ENCODE measurements around the gene CFAP20DC.
"Not testable (repeated sequence)": the region's sequence is repeated elsewhere in the genome, so short reads cannot be mapped to it uniquely, and the experiment has no call there.

The CFAP20DC gene

DNA sequence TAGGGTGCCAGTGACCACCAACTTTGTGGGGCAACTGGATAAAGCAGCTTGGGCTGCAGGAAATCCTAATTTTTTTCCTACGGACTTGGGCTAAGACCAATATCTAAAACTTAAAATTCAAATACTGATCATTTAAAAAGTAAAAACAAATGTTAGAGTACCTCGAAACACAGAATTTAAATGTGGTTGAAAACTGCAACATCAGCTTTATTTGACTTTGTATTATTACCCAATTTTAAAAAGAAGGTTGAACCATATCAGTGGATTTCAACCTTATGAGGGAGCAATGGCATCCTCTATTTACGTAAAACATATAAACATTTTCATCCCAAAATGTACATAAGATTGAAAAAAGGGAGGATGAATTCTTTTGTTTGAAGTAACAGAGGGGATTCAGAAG, 26.2 kb downstream of the CFAP20DC start:
- no peak for DNase-seq (ENCODE audit: low read depth in 2 of 2, low spot score in 1 of 2)

DNA sequence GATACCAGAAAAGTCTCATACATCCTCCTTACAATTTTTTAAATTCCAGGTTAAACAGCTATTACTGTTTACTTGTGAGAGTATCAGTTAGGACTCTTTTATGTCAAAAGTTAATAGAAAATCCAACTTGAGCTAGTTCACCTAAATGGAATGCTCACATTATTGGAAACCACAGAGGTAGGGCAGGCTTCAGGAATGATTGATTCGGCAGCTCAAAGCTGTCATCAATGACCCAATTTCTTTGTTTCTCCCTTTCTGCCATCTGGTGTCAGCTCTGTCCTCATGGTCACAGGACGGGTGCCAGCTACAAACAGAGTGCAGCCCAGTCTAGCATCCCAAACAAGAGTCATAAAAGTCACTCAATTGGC, 32.2 kb downstream of the CFAP20DC start:
- DNase-seq (ENCODE audit: low read depth in 2 of 2, low spot score in 1 of 2): no peak

DNA sequence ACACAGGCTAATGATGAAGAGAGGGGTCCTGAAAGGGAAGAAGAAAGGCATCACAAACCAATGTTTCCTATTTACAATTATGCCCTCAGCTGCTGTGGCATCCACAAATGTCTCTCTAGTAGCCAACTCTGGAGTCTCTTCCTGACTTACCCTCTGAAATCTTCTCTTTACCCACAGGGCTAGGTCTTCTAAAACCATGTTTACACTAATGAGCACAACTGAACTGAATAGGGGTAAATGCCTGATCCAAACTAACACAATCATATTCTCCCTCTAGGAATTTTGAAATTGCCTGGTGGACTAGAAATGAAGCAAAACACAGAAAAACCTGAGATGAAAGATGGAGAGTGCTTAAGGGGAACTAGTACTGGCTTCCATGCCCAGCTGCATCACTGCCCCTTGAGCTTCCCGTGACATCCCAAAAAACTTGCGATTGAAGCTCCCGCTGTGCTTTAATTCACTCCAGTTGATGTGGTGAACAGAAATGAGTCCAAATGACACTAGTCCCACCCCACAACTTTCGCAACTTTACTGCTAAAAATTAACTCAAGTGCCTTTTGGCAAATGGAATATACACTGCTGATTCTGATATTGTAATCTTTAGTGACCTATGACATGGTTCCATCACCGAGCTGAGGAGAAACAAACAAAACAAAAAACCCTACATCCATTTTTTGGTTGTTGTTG, 32.8 kb downstream of the CFAP20DC start:
- no peak for DNase-seq (ENCODE audit: low read depth in 2 of 2, low spot score in 1 of 2)

DNA sequence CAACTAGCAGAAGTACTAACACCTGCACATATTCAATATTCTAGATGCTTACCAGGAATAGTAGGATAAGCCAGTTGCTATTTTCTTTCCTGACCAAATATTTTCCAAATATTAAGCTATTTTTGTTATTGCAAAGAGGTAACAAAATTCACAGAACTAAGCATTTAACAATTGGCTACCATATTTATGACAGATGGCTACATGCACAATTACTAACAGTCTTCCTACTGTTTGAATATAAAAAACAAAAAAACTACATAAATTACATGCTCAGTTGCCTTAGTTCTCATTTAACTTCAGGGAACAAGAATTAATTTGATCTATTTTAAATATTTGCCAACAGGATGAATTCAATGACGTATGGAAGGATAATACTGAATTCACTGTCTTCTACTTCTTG, 36.2 kb downstream of the CFAP20DC start:
- DNase-seq (ENCODE audit: low read depth in 2 of 2, low spot score in 1 of 2): no peak

DNA sequence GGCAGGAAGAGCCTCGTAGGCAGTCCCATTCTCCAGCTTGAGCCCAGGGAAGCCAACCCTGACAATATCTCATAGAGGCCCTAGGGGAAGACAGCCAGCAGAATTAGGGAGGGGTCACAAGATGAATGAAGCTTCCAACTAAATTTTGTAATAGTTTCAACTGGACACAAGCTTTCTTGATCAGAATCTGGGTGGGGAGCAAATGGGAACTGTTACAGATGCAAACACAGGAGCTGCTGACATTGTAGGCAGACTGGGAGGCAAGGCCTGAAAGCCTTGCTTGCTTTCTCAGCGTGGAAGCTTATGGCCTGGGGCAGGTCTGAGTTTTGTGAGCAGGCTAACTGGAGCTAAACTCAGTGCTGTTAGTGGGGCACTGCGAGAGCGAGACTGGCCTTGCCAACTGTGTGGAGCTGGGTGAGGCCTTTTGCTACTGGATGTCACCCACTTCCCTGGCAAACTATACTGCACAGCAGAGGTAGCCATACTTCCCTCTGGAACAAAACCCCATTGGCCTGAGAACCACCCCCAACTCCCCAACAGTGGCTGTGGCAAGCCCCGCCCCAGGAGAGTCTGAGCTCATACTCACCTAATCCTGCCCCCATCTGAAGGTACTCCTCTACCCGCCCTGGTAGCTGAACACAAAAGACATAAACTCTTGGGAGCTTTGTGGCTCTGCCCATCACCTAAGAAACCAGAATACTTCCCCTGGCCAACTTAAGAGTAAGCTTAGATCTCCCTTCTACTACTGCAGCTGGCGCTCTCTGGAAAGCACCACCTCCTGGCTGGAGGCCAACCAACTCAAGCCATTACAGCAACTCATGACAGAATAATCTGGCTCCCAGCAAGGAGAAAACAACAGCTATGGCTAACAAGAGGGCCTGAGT, 42.9 kb downstream of the CFAP20DC start:
- DNase-seq (ENCODE audit: low read depth in 2 of 2, low spot score in 1 of 2): no peak

DNA sequence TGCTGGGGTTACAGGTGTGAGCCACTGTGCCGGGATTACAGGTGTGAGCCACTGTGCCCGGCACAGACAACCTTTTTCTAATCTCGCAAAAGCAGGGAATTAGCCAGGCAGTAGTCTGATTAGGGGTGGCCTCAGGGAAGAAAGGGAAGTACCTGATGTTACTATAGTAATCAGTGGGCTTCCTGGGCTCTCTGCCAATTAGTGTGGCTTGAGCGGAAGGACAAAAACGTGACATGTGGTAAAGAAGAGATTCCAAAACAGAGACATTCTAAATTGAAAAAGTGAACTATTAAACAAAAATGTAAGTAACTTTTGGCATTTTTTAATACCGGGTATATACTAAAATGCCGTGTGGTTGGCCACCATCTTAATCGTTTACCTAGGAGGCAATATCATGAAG, 48.1 kb downstream of the CFAP20DC start:
- no peak for DNase-seq (ENCODE audit: low read depth in 2 of 2, low spot score in 1 of 2)

DNA sequence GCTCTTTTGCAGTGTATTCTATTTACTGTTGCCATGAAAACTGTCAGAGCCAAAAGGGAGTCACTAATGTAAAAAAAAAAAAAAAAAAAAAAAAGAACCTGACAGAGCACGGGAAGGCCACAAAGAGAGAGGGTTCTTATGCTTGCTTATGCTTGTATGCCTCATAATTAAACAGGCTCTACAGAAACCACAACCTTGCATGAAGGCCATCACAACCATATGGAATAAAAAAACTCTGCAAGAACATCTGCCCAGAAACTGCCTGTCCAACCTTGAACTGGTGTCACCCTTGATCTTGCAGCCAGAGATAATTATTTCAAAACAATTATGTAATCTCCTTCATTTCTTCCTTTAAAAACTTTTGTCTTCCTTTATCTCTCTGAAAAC, 50.1 kb downstream of the CFAP20DC start:
- no peak for DNase-seq (ENCODE audit: low read depth in 2 of 2, low spot score in 1 of 2)

DNA sequence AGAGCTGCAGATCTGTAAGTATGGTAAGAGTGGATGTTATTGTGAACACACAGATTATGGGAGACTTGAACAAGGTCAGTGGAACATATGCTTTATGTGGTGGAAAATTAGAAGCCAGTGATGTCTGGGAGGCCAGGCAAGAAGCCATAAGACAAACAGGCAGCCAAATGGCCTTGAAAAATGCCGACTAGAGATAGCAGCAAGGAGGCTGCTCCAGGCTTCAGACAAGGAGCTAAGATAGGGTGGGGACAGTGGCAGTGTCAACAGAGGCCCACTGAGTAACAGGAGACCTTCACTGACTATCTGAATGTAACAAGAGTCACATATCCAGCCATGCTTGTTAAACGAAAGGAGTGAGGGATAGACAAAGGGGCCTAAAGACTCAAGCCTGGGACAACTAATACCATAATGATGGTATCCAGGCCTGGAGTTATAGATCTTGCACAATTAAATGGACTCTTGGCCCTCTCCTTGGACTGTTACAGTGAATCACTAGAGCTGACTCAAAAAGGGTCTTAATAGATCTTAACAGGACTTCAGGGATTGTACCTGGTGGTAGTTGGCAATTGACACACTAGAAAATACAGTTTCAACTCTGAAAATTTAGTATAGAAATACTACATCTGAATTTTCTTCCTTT, 50.6 kb downstream of the CFAP20DC start:
- DNase-seq (ENCODE audit: low read depth in 2 of 2, low spot score in 1 of 2): no peak

DNA sequence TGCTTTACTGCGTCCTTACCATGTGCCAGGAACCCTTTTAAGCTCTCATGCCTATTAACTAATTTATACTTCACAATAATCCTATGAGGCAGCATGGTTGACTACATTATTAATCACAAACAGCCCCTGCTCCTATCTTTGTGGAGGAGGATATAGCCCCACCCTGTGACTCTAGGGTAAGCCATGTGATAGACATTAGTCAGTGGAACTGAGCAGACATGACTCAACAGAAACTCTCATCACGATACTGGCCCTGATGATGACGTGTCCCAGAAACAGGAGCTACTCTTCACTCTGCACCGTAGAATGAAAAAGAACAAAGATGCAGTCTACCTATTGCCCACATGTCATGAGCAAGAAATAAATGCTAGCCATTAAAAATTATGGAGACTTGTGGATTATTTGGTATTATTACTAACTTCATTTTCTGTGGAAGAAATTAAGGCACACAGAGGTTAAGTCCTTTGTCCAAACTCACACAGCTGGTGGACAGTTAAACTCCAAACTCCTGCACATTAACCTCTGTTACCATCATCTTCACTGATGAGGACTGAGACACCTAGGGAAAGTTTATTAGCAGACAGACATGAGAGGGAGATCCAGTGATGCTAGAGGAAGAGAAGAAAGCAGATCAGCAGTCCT, 51.2 kb downstream of the CFAP20DC start:
- no peak for DNase-seq (ENCODE audit: low read depth in 2 of 2, low spot score in 1 of 2)

DNA sequence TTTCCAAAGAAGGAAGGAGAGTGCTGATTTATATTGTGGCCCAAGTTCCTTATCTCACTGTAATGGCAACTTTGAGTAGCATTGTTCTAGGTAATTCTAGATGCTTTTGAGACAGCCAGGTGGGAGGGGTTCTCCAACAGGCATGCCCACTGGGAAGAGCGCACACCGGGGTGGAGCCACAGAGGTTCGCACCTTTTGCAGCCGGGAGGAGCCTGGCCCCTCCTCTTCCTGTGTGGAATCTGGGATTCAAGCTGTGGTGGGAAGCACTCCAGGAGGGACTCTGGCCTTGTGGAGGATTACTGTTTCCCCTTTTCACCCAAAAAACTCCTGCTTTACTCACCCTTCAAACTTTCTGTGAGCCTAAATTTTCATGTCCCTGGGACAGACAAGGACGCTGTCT, 53.1 kb downstream of the CFAP20DC start:
- DNase-seq (ENCODE audit: low read depth in 2 of 2, low spot score in 1 of 2): no peak

DNA sequence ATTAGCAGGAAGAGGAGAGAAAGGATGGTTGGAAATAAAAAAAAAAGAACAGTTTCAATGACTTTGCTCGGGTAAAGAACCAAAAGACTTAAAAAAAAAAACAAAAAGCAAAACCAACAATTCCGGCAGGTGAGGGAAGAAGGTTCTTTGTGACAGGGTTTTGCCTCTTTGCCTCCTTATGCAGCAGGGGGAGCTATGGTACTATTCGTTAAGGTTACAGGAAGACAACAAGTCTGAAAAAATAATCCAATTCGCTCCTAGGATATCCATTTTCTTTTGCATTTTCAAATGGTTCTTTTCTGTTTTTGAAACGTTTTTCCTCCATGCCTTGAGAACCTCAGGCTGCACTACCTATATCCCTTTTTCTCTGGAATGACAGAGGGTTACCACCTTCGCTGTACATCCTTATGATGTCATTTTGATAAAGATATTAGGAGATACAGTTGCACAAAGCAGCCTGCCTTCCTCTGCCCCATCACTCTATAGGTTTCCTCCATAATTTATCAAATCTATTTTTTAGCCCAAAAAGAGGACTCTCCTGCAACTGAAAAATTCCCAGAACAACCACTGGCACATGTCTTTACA, 55.0 kb downstream of the CFAP20DC start:
- DNase-seq (ENCODE audit: low read depth in 2 of 2, low spot score in 1 of 2): no peak

DNA sequence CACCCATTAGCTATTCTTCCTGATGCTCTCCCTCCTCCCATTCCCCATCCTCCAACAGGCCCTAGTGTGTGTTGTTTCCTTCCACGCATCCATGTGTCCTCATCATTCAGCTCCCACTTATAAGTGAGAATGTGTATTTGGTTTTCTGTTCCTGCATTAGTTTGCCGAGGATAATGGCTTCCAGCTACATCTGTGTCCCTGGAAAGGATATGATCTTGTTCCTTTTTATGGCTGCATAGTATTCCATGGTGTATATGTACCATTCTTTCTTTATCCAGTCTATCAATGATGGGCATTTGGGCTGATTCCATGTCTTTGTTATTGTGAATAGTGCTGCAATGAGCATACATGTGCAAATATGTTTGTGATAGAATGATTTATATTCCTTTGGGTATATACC, 56.3 kb downstream of the CFAP20DC start:
- DNase-seq (ENCODE audit: low read depth in 2 of 2, low spot score in 1 of 2): no peak

DNA sequence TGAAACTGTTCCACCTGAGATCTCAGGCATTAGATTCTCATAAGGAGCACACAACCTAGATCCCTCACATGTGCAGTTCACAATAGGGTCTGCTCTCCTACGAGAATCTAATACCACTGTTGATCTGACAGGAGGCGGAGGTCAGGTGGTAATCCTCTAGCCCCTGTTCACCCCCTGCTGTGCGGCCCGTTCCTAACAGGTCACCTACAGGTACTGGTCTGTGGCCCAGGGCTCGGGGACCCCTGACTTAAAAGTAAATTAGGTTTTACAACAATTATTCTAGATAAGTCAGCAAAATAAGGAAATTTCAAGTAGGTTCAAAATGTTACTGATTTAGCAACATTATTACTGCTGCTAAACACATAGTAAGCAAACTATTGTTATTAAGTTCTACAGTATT, 58.2 kb downstream of the CFAP20DC start:
- no peak for DNase-seq (ENCODE audit: low read depth in 2 of 2, low spot score in 1 of 2)

DNA sequence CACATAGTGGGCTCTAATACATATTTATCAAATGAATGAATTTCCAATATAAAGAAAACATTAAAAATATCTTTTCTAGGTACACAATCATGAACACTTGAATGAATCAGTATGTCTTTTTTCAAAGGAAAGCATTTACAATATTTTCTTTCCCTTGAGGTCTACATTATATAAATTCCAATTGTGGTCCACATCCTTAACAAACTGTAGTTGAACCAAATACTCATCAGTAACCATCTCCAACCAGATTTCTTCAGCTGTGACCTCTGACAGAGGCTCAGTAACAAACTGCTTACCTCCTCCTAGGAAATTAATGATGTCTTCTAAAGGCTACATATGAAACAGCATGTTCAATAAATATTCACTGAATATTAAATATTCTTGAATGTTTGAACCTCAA, 58.8 kb downstream of the CFAP20DC start:
- DNase-seq (ENCODE audit: low read depth in 2 of 2, low spot score in 1 of 2): no peak

DNA sequence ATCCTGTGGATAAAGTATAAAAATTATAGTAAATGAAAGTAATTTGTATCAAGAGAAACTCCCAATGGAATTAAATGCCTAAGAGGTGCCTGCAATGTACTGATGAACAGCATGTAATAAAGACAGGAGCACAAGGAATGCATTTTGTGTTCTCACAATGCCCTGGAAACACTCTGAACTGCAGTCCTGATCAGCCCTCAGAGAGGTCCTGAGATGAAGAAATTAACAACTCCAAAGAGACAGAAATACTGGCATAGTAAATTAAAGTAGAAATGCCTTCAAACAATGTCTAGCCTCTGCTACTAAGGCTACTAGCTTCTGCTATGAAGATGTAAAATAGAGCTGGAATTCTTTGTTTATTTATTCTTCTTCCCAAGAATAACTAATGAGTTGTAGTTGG, 59.9 kb downstream of the CFAP20DC start:
- DNase-seq (ENCODE audit: low read depth in 2 of 2, low spot score in 1 of 2): no peak

DNA sequence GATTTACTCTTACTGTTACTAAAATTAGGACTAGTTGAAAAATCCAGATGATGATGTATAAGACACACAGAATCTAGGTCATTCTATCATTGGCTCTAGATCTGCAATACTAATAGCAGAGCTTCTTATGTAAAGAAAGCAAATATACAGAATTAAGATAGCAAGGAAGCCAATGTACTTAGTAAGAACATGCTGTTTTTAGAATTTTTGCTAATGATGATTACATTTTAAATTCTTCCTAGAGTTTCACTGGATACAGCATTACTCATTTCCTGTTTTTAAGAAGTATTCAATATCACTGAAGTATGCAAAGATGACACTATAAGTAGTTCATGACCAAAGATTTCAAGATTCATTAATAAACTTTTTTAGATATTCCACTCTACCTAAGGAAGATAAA, 60.7 kb downstream of the CFAP20DC start:
- no peak for DNase-seq (ENCODE audit: low read depth in 2 of 2, low spot score in 1 of 2)

DNA sequence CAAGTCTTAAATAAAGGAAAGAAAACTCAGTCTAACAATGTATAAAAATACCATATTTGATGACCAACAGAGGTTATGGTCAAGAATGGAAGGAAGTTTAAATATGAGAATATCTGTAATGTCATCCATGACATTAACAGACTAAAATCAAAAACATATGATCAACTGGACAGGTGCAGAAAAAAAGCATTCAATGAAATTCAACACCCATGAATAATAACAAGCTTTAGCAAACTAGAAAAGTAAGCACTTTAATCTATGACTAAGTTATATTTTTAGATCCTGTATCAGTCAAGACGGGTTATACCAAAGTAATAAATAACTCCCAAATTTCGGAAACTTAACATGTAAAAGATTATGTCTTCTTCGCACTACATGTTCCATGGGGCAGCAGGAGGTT, 61.8 kb downstream of the CFAP20DC start:
- DNase-seq (ENCODE audit: low read depth in 2 of 2, low spot score in 1 of 2): no peak

DNA sequence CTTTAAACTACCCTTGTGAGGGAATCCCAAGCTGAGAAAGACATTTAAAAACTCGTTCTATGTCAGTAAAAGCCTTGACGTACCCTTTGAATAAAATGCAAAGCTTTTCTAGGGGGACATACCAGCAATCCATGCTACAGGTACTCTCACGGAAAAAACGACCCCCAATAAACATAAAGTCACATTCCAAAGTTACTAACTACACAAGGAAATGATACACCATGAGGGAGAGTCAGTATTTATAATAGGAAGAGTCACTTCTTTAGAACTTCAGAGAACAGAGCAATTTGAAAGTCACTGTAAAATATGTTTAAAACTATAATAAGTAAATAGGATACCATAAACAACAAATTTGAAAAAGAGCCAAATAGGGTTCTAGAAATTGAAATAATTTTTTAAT, 63.2 kb downstream of the CFAP20DC start:
- no peak for DNase-seq (ENCODE audit: low read depth in 2 of 2, low spot score in 1 of 2)

DNA sequence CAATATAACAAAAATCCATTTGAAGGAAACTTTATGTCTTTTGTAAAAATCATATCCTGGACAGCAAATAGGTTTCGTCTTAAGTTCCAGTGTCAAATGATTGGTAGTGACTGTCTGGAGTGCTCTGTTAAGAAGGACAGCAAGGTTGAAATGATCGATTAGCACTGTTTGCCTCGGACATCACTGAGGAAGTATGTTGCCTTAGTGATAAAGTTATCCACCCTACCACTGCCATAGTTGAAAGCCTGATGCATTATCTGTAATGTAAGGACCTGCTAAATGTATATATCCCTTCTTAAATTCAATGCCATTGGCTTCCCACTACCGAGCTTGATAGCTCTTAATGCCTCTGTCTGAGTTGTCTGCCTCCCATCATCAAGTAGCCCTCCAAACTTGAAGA, 70.0 kb downstream of the CFAP20DC start:
- no peak for DNase-seq (ENCODE audit: low read depth in 2 of 2, low spot score in 1 of 2)

DNA sequence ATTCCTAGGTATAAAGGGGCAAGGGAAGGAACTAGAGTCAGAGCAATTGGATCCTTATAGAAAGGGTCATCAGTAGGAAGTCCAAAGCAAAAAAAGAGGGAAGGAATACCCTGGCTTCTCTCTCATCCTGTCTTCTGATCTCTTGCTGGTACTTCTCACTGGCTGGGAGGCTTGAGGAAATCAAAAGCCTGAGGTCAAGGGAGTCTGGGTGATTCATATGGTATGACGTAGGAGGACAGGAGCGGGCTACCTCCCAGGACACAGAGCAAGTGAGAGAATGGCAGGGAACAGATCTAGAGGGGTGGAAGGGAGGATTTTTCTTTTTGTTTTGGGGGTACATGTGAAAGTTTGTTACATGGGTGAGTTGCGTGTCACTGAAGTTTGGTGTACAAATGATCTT, 76.0 kb downstream of the CFAP20DC start:
- no peak for DNase-seq (ENCODE audit: low read depth in 2 of 2, low spot score in 1 of 2)

DNA sequence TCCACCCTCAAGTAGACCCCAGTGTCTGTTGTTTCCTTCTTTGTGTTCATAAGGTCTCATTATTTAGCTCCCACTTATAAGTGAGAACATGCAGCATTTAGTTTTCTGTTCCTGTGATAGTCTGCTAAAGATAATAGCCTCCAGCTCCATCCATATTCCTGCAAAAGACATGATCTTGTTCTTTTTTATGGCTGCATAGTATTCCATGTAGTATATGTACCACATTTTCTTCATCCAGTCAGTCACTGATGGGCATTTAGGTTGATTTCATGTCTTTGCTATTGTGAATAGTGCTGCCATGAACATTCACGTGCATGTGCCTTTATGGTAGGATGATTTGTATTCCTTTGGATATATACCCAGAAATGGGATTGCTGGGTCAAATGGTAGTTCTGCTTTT, 82.0 kb downstream of the CFAP20DC start:
- not testable (repeated sequence) for DNase-seq (ENCODE audit: low read depth in 2 of 2, low spot score in 1 of 2)

All from stimulated activated CD8-positive, alpha-beta memory T cell treated with anti-CD3 and anti-CD28 coated beads, Interleukin-4, amount 100 ng/mL, for 4 hours (primary cell).